CD14-positive monocyte (primary cell): ENCODE measurements around the gene RNGTT. TPM values are rescaled to one million over a fixed set of nuclear protein-coding genes. Genes with fewer than 3 reads are reported as not detected.

ENCODE experiments used
- DNase-seq, 3 donors: peaks; one replicate each; pipeline ENCODE4 v3.0.0-alpha.2; 2011 to 2022
- H2AFZ ChIP-seq: 2 replicates; pipeline ENCODE4 v1.6.0; 2012; ENCODE audit warnings: mild to moderate bottlenecking, low read depth, low read length, inconsistent platforms; ENCODE audit not compliant: insufficient read depth, poor library complexity, severe bottlenecking
- H3K27ac ChIP-seq, 2 donors: 1 replicate in 1 of 2; 2 replicates in 1 of 2; pipeline ENCODE4 v1.5.1; 2012 to 2013; ENCODE audit warnings: low read length in 2 of 2, control low read depth in 1 of 2, inconsistent platforms in 1 of 2, low read depth in 1 of 2, mild to moderate bottlenecking in 1 of 2
- H3K27me3 ChIP-seq, 2 donors: one replicate each; pipeline versions ENCODE4 v1.6.0 to v1.6.1; 2011 to 2013; ENCODE audit warnings: low read length in 2 of 2; ENCODE audit not compliant: control insufficient read depth in 2 of 2, insufficient read depth in 2 of 2
- H3K36me3 ChIP-seq, 2 donors: replicated peaks in 1 of 2; 1 replicate in 1 of 2; 2 replicates in 1 of 2; pipeline versions ENCODE4 v1.5.1 to v1.6.1; 2012 to 2013; ENCODE audit warnings: low read length in 2 of 2, control low read depth in 1 of 2, inconsistent platforms in 1 of 2, mild to moderate bottlenecking in 1 of 2; ENCODE audit not compliant: insufficient read depth in 2 of 2, control insufficient read depth in 1 of 2
- H3K4me1 ChIP-seq, 2 donors: 1 replicate in 1 of 2; 2 replicates in 1 of 2; pipeline versions ENCODE4 v1.5.1 to v1.6.1; 2012 to 2013; ENCODE audit warnings: low read length in 2 of 2, control low read depth in 1 of 2, inconsistent platforms in 1 of 2, mild to moderate bottlenecking in 1 of 2, moderate library complexity in 1 of 2; ENCODE audit not compliant: insufficient read depth in 2 of 2, control insufficient read depth in 1 of 2
- H3K4me2 ChIP-seq: replicated peaks from 2 replicates; pipeline ENCODE3; 2012; ENCODE audit warnings: low read length, moderate library complexity, mild to moderate bottlenecking; ENCODE audit not compliant: poor library complexity, severe bottlenecking; ENCODE audit errors: extremely low read depth
- H3K4me3 ChIP-seq, 3 experiments: fragments of 200-600 bp in 1 of 3; sonication (generic) in 1 of 3; replicated peaks in 1 of 3; 1 replicate in 2 of 3; 2 replicates in 1 of 3; pipeline ENCODE4 v1.5.1; 2011 to 2013; ENCODE audit warnings: low read length in 3 of 3, mild to moderate bottlenecking in 3 of 3, control low read depth in 2 of 3, low read depth in 2 of 3, inconsistent platforms in 1 of 3, moderate library complexity in 1 of 3
- H3K79me2 ChIP-seq: 2 replicates; pipeline ENCODE4 v1.6.0; 2012; ENCODE audit warnings: mild to moderate bottlenecking, control low read depth, inconsistent platforms, low read length, moderate library complexity; ENCODE audit not compliant: insufficient read depth
- H3K9ac ChIP-seq: 2 replicates; pipeline ENCODE4 v1.6.0; 2017; ENCODE audit warnings: low read length, mild to moderate bottlenecking; ENCODE audit not compliant: insufficient read depth, poor library complexity, severe bottlenecking
- H3K9me3 ChIP-seq, 2 donors: replicated peaks in 1 of 2; 1 replicate in 1 of 2; 2 replicates in 1 of 2; pipeline versions ENCODE4 v1.5.1 to v1.6.1; 2012 to 2013; ENCODE audit warnings: low read length in 2 of 2, control low read depth in 1 of 2; ENCODE audit not compliant: control insufficient read depth in 1 of 2, insufficient read depth in 1 of 2
- H4K20me1 ChIP-seq: 2 replicates; pipeline ENCODE4 v1.6.0; 2012; ENCODE audit warnings: mild to moderate bottlenecking, low read length, control low read depth, moderate library complexity; ENCODE audit not compliant: insufficient read depth
- H3K27ac Mint-ChIP-seq, 7 donors: one replicate each; pipeline ENCODE4 v1.8.0; 2020; ENCODE audit warnings: mild to moderate bottlenecking in 7 of 7, mixed read lengths in 7 of 7, moderate library complexity in 6 of 7, inconsistent platforms in 2 of 7
- H3K27me3 Mint-ChIP-seq, 3 donors: one replicate each; pipeline ENCODE4 v1.8.0; 2021 to 2022; ENCODE audit warnings: low read depth in 3 of 3, mild to moderate bottlenecking in 3 of 3, mixed read lengths in 3 of 3, moderate library complexity in 3 of 3, inconsistent platforms in 1 of 3
- H3K36me3 Mint-ChIP-seq, 2 donors: one replicate each; pipeline ENCODE4 v1.8.0; 2020; ENCODE audit warnings: mixed read lengths in 2 of 2, inconsistent platforms in 1 of 2, mild to moderate bottlenecking in 1 of 2
- H3K4me1 Mint-ChIP-seq: one replicate; pipeline ENCODE4 v1.8.0; 2020; ENCODE audit warnings: mild to moderate bottlenecking, mixed read lengths
- H3K4me3 Mint-ChIP-seq, 2 donors: one replicate each; pipeline ENCODE4 v1.8.0; 2020; ENCODE audit warnings: mild to moderate bottlenecking in 2 of 2, mixed read lengths in 2 of 2, moderate library complexity in 1 of 2
- H3K9me3 Mint-ChIP-seq, 7 donors: one replicate each; pipeline ENCODE4 v1.8.0; 2020 to 2022; ENCODE audit warnings: mixed read lengths in 7 of 7, mild to moderate bottlenecking in 6 of 7, moderate library complexity in 6 of 7, inconsistent platforms in 2 of 7
- WGBS: methylation state at CpG from one replicate; pipeline ENCODE4 v1.1.5; 2013; ENCODE audit warnings: missing lambda C conversion rate; ENCODE audit not compliant: insufficient coverage; 5-methylcytosine and 5-hydroxymethylcytosine counted together
- intact Hi-C, 2 donors: fragments of 100-400 bp; cut with micrococcal nuclease; formaldehyde crosslinking; loops; one replicate each; pipeline versions ENCODE4 v1.15.0 to v1.15.1; 2023
- polyA plus RNA-seq, 3 donors: library from polyadenylated mRNA; depleted of rRNA in 1 of 3; unstranded in 2 of 3; stranded (reverse) in 1 of 3; fragments of 300-500 nt in 2 of 3; fragments of >200 nt in 1 of 3; fragmentation: Illumina TruSeq in 2 of 3; gene quantifications; 1 replicate in 2 of 3; 2 replicates in 1 of 3; pipeline ENCODE4 v1.2.3, GENCODE V29; 2012 to 2021
- TF ChIP-seq, protein P1 (sequence below): fragments of 200-600 bp; IDR thresholded peaks from one replicate; pipeline ENCODE4 v1.8.0; 2022; ENCODE audit warnings: antibody characterized with exemption, mild to moderate bottlenecking

Gene RNGTT
- polyA plus RNA-seq, 3 donors, result 2.3 to 8.6 (median 5.8) TPM

- H3K4me1 Mint-ChIP-seq, result no peaks in the 10 kb centered on the region
- WGBS, result 90% methylated on average over 14 of the region's 18 CpGs
- no peak overlapping the region for H3K9ac ChIP-seq
- H3K9me3 ChIP-seq, result peaks cover 0 to 11% of the 10 kb centered on the region in 2 donors
- H3K27ac ChIP-seq, result no peak overlapping the region
- H2AFZ ChIP-seq, result no peak overlapping the region
- H3K4me1 ChIP-seq, result no peaks in the 10 kb centered on the region
- H3K4me3 ChIP-seq, result no peak overlapping the region
- H3K36me3 ChIP-seq, result no peaks in the 10 kb centered on the region
- no peaks in the 10 kb centered on the region for H3K27me3 ChIP-seq
- no peak overlapping the region for H3K4me2 ChIP-seq
- no peaks in the 10 kb centered on the region for H4K20me1 ChIP-seq
- no peaks in the 10 kb centered on the region for H3K79me2 ChIP-seq
- peaks cover 0 to 2% (median 1%) of the 10 kb centered on the region in 3 donors for H3K27me3 Mint-ChIP-seq
- H3K9me3 Mint-ChIP-seq, result peaks cover 0 to 8% (median 2%) of the 10 kb centered on the region in 7 donors
- TF ChIP-seq, protein P1, sequence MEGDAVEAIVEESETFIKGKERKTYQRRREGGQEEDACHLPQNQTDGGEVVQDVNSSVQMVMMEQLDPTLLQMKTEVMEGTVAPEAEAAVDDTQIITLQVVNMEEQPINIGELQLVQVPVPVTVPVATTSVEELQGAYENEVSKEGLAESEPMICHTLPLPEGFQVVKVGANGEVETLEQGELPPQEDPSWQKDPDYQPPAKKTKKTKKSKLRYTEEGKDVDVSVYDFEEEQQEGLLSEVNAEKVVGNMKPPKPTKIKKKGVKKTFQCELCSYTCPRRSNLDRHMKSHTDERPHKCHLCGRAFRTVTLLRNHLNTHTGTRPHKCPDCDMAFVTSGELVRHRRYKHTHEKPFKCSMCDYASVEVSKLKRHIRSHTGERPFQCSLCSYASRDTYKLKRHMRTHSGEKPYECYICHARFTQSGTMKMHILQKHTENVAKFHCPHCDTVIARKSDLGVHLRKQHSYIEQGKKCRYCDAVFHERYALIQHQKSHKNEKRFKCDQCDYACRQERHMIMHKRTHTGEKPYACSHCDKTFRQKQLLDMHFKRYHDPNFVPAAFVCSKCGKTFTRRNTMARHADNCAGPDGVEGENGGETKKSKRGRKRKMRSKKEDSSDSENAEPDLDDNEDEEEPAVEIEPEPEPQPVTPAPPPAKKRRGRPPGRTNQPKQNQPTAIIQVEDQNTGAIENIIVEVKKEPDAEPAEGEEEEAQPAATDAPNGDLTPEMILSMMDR, result no peak
- intact Hi-C loops, result no loop called here
- H3K27ac Mint-ChIP-seq, result no peak overlapping the region
- no peak overlapping the region for H3K4me3 Mint-ChIP-seq
- no peaks in the 10 kb centered on the region for H3K36me3 Mint-ChIP-seq
- no peak for DNase-seq
Observed at GRCh38 chr6:88562353-88563276, 400.8 kb downstream of the RNGTT start.

DNA sequence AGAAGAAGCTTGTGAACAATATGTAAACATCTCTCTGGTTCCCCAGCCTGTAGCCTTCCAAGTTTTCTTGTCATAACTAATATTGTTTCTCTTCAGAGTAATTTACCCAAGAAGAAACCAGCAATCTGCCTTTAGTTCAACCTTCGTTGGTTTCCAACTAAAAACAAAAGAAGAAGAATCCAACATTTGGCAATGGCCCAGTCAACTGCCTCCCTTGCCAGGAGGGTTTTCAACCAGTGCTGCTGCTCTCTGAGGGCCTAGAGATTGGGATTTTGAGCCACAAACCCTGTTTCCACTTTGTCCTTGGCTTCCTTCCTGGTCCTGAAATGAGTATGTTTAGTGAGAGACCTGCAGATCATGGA is 401.5 kb downstream of the RNGTT start:
- TF ChIP-seq, protein P1, result no peak
- H3K36me3 Mint-ChIP-seq, result no peaks in the 10 kb centered on the region
- Histone ChIP-seq H3K36me3 (no peaks in the 10 kb centered on the region), H3K27me3 (no peaks in the 10 kb centered on the region), H3K4me2 (no peak overlapping the region), H3K27ac (no peak overlapping the region), H3K79me2 (no peaks in the 10 kb centered on the region), H3K4me3 (no peak overlapping the region), H3K9ac (no peak overlapping the region), H3K4me1 (no peaks in the 10 kb centered on the region), H2AFZ (no peak overlapping the region), H3K9me3 (peaks cover 0 to 7% of the 10 kb centered on the region in 2 donors), H4K20me1 (no peaks in the 10 kb centered on the region)
- 71% methylated on average over 1 of the region's 1 CpG for WGBS
- intact Hi-C loops, result no loop called here
- peaks cover 0 to 2% (median 1%) of the 10 kb centered on the region in 3 donors for H3K27me3 Mint-ChIP-seq
- H3K4me1 Mint-ChIP-seq, result no peaks in the 10 kb centered on the region
- DNase-seq, result no peak
- no peak overlapping the region for H3K4me3 Mint-ChIP-seq
- H3K27ac Mint-ChIP-seq, result peak overlapping the region in 1 of 7 donors; percentile 17
- H3K9me3 Mint-ChIP-seq, result peaks cover 0 to 5% (median 2%) of the 10 kb centered on the region in 7 donors
